Measurements from ENCODE around the gene TMEM42. TPM values are rescaled to one million over a fixed set of nuclear protein-coding genes. Genes with fewer than 3 reads are reported as not detected.
A peak's percentile ranks its signal among the peaks of the same experiment; 100 is the strongest.

The TMEM42 gene
- total RNA-seq, 4 donors from 2014 or later: 4.3 to 9.2 (median 7.0) TPM

DNA sequence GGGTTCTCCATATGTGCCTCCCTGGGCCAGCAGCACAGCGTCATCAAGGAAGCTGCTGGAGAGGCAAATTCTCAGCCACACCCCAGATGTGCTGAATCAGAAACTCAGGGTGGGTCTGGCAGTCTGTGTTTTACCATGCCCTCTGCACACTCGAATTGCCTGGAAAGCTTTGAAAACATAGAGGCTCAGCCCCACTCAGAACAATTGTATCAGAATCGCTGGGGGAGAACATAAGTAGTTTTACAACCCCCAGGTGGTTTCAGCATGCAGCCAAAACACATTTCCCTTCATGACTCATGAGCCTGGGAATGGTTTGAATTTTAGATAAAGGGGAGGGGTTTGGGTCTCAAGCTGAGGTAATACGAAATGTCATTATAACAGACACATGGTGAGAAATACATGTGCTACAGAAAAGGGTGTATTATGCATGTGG is 22.3 kb downstream of the TMEM42 start:
- peaks cover 0 to 6% (median 0%) of the 10 kb centered on the region in 4 donors for H3K27me3 ChIP-seq
- H3K27ac ChIP-seq: peak overlapping the region; percentile 43 to 78 (median 70)
- peaks cover 10 to 39% (median 16%) of the 10 kb centered on the region in 3 donors for H3K4me1 ChIP-seq
- TF ChIP-seq POLR2A (IDR thresholded peaks at IDR 0.05): no peak
- TF ChIP-seq, protein P1, sequence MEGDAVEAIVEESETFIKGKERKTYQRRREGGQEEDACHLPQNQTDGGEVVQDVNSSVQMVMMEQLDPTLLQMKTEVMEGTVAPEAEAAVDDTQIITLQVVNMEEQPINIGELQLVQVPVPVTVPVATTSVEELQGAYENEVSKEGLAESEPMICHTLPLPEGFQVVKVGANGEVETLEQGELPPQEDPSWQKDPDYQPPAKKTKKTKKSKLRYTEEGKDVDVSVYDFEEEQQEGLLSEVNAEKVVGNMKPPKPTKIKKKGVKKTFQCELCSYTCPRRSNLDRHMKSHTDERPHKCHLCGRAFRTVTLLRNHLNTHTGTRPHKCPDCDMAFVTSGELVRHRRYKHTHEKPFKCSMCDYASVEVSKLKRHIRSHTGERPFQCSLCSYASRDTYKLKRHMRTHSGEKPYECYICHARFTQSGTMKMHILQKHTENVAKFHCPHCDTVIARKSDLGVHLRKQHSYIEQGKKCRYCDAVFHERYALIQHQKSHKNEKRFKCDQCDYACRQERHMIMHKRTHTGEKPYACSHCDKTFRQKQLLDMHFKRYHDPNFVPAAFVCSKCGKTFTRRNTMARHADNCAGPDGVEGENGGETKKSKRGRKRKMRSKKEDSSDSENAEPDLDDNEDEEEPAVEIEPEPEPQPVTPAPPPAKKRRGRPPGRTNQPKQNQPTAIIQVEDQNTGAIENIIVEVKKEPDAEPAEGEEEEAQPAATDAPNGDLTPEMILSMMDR (IDR thresholded peaks at IDR 0.05): no peak
- no peak for DNase-seq
- H3K9me3 ChIP-seq: no peaks in the 10 kb centered on the region
- 16 to 19% methylated on average over 3 of the region's 4 CpGs for WGBS, 2 donors
- intact Hi-C loops (cut with DNase I): no loop called here
- H3K36me3 ChIP-seq: no peaks in the 10 kb centered on the region
- no peak overlapping the region for H3K4me3 ChIP-seq

DNA sequence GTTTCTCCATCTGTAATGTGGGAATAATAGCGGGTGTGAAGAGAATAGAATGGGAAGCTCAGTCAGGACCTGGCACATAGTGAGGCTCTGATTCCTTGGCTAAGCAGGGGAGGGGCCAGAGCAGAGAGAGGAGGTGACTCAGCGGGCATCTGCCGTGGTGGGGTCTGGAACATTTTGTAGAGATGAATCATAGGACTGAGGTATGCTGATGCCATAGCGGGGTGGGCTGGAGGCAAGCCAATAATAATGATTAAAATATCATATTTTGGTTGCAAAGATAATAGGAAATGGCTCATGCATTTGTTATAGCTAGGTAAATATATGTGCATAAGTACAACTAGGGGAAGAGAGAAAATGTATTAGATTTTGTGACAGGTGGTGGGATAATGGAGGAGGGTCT is 23.9 kb downstream of the TMEM42 start:
- 28 to 42% methylated on average over 4 of the region's 4 CpGs for WGBS, 2 donors
- intact Hi-C loops (cut with DNase I): no loop called here
- no peak for TF ChIP-seq POLR2A (IDR thresholded peaks at IDR 0.05)
- TF ChIP-seq, protein P1 (IDR thresholded peaks at IDR 0.05): no peak
- peak overlapping the region in 2 of 4 donors; percentile 70 to 71 for H3K27ac ChIP-seq
- DNase-seq: no peak
- peaks cover 0 to 6% (median 0%) of the 10 kb centered on the region in 4 donors for H3K27me3 ChIP-seq
- H3K36me3 ChIP-seq: no peaks in the 10 kb centered on the region
- no peaks in the 10 kb centered on the region for H3K9me3 ChIP-seq
- peaks cover 10 to 39% (median 16%) of the 10 kb centered on the region in 3 donors for H3K4me1 ChIP-seq
- no peak overlapping the region for H3K4me3 ChIP-seq

DNA sequence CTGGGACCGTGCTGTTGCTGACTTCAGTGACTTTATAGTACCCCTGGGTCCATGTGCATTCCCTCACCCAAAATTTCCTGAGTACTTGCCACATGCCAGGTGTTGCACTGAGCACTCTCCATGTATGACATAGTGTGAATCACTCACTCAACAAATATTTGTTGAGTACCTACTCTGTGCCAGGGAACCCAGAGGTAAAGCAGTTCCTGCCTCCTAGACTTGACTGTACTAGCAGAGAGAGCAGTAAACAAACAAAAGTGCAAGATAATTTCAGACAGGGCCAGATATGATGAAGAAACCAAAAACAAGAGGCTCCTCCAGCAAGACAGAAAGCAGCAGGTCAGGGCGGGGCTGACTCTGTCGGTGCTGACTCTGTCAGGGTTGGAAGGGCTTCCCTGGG is 24.8 kb downstream of the TMEM42 start:
- Histone ChIP-seq H3K36me3 (no peaks in the 10 kb centered on the region), H3K4me3 (no peak overlapping the region), H3K9me3 (no peaks in the 10 kb centered on the region), H3K27ac (peak overlapping the region; percentile 40 to 64 (median 52)), H3K4me1 (peaks cover 10 to 39% (median 16%) of the 10 kb centered on the region in 3 donors), H3K27me3 (peaks cover 0 to 6% (median 0%) of the 10 kb centered on the region in 4 donors)
- no peak for TF ChIP-seq POLR2A (IDR thresholded peaks at IDR 0.05)
- TF ChIP-seq, protein P1 (IDR thresholded peaks at IDR 0.05): no peak
- no peak for DNase-seq
- intact Hi-C loops (cut with DNase I): no loop called here
- WGBS, 2 donors: 36 to 43% methylated on average over 2 to 3 of the region's 3 CpGs

DNA sequence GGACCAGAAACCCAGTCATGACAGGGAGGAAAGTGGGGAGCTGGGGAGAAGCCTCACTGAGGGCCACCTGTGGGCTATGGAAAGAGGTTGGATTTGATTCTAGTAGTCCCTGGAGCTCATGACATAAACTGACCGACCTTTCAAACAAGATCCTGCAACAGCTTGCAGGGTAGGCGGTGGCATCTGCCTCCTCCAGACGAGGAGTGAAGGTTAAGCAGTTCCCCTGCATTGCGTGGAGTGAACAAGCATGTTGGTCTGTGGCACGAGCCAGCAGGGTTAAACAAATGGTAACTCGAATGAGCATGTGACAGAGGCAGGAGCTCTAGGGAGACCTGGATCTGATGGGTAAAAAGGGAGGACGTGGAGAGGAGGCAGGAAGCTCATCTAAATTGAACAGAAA is 25.4 kb downstream of the TMEM42 start:
- 34 to 39% methylated on average over 7 of the region's 7 CpGs for WGBS, 2 donors
- H3K27me3 ChIP-seq: peaks cover 0 to 6% (median 0%) of the 10 kb centered on the region in 4 donors
- no peaks in the 10 kb centered on the region for H3K9me3 ChIP-seq
- no peak for TF ChIP-seq POLR2A (IDR thresholded peaks at IDR 0.05)
- TF ChIP-seq, protein P1 (IDR thresholded peaks at IDR 0.05): no peak
- H3K4me3 ChIP-seq: no peak overlapping the region
- peaks cover 10 to 39% (median 16%) of the 10 kb centered on the region in 3 donors for H3K4me1 ChIP-seq
- intact Hi-C loops (cut with DNase I): no loop called here
- H3K36me3 ChIP-seq: no peaks in the 10 kb centered on the region
- DNase-seq: no peak
- peak overlapping the region; percentile 40 to 64 (median 52) for H3K27ac ChIP-seq

DNA sequence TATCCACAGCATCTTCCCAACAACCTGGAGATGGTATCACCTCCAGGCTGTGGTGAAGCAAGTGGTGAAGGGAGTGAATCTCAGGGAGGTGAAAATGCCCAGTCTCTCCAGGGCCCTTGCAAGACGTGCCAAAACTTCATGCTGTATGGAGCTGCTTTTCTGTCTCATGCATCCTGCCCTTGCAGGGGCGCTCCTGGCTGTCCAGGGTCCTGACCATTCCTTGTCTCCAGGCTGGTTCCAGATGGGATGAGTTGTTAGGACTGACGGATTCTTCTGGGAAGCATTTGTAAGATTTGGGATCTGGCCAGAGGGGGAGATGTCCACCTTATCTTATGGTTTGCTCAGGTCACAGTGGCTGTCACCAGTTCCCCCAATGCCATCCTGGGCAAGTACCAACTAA is 28.5 kb downstream of the TMEM42 start:
- Histone ChIP-seq H3K4me1 (peaks cover 0 to 20% (median 7%) of the 10 kb centered on the region in 3 donors), H3K27me3 (peaks cover 0 to 2% (median 0%) of the 10 kb centered on the region in 4 donors), H3K4me3 (no peak overlapping the region), H3K36me3 (no peaks in the 10 kb centered on the region), H3K27ac (no peak overlapping the region), H3K9me3 (no peaks in the 10 kb centered on the region)
- no peak for TF ChIP-seq POLR2A (IDR thresholded peaks at IDR 0.05)
- TF ChIP-seq, protein P1 (IDR thresholded peaks at IDR 0.05): no peak
- intact Hi-C loops (cut with DNase I): no loop called here
- WGBS, 2 donors: 67 to 84% methylated on average over 3 of the region's 3 CpGs
- no peak for DNase-seq

All from esophagus squamous epithelium (tissue), 5 donors.